ENCODE results near the gene CS. TPM values are rescaled to one million over a fixed set of nuclear protein-coding genes. Genes with fewer than 3 reads are reported as not detected.

CS gene
- polyA plus RNA-seq, 1 donor from 2014 or later, result 65.7 TPM

Other genes with a start within 250 kb of the CS start
- 0.58 and 0.78 TPM in 2 replicates for gene ERBB3, start 220.2 kb downstream of the CS start, polyA plus RNA-seq
- gene PA2G4, start 195.8 kb downstream of the CS start, polyA plus RNA-seq, result 109 and 115 TPM in 2 replicates
- gene RPL41, start 183.7 kb downstream of the CS start, polyA plus RNA-seq, result 1,970 and 2,186 TPM in 2 replicates
- 6.7 and 11.3 TPM in 2 replicates for gene ZC3H10, start 182.1 kb downstream of the CS start, polyA plus RNA-seq
- 19.6 and 25.1 TPM in 2 replicates for gene ESYT1, start 172.1 kb downstream of the CS start, polyA plus RNA-seq
- 369 and 376 TPM in 2 replicates for gene MYL6B, start 147.7 kb downstream of the CS start, polyA plus RNA-seq
- gene MYL6, start 142.0 kb downstream of the CS start, polyA plus RNA-seq, result 2,918 and 3,234 TPM in 2 replicates
- gene SMARCC2, start 110.8 kb downstream of the CS start, polyA plus RNA-seq, result 85.6 and 93.2 TPM in 2 replicates
- 87.9 and 108 TPM in 2 replicates for gene RNF41, start 78.4 kb downstream of the CS start, polyA plus RNA-seq
- gene NABP2, start 76.0 kb downstream of the CS start, polyA plus RNA-seq, result 54.3 and 79.1 TPM in 2 replicates
- 0.33 TPM in 1 of 2 replicates, not detected in the other for gene SLC39A5, start 70.3 kb downstream of the CS start, polyA plus RNA-seq
- 7.3 and 8.3 TPM in 2 replicates for gene ANKRD52, start 41.9 kb downstream of the CS start, polyA plus RNA-seq
- gene COQ10A, start 33.4 kb downstream of the CS start, polyA plus RNA-seq, result 56.5 and 62.4 TPM in 2 replicates
- gene CNPY2, start 15.7 kb upstream of the CS start, polyA plus RNA-seq, result 169 and 175 TPM in 2 replicates
- gene PAN2, start 33.7 kb upstream of the CS start, polyA plus RNA-seq, result 63.0 and 80.1 TPM in 2 replicates
- 0.31 TPM in 1 of 2 replicates, not detected in the other for gene IL23A, start 38.6 kb upstream of the CS start, polyA plus RNA-seq
- gene STAT2, start 59.8 kb upstream of the CS start, polyA plus RNA-seq, result 88.2 and 99.3 TPM in 2 replicates
- gene APOF, start 62.5 kb upstream of the CS start, polyA plus RNA-seq, result not detected in 2 replicates
- 2.5 and 4.4 TPM in 2 replicates for gene TIMELESS, start 149.1 kb upstream of the CS start, polyA plus RNA-seq
- not detected in 2 replicates for gene MIP, start 154.3 kb upstream of the CS start, polyA plus RNA-seq
- gene SPRYD4, start 168.2 kb upstream of the CS start, polyA plus RNA-seq, result 1.8 and 2.1 TPM in 2 replicates
- 7.4 and 10.5 TPM in 2 replicates for gene GLS2, start 187.8 kb upstream of the CS start, polyA plus RNA-seq
- gene RBMS2, start 221.5 kb upstream of the CS start, polyA plus RNA-seq, result 2.4 and 3.2 TPM in 2 replicates